Activated CD4-positive, alpha-beta T cell treated with anti-CD3 and anti-CD28 coated beads for 36 hours (primary cell): ENCODE results near the gene IFNA16. TPM values are rescaled to one million over a fixed set of nuclear protein-coding genes. Genes with fewer than 3 reads are reported as not detected.
A peak's percentile ranks its signal among the peaks of the same experiment; 100 is the strongest.
"Not testable (repeated sequence)": the region's sequence is repeated elsewhere in the genome, so short reads cannot be mapped to it uniquely, and the experiment has no call there.

Experiments
- ATAC-seq: fragments of 200-7000 bp; cut with Tn5 transposase; one replicate; pipeline ENCODE4 v1.10.0; 2021; ENCODE audit warnings: mild to moderate bottlenecking, moderate library complexity
- CTCF ChIA-PET: fragments of 350-600 bp; sonication (Branson Sonifier 250); formaldehyde crosslinking; loops from one replicate; lab custom pipeline; 2021; ENCODE audit warnings: antibody characterized with exemption; lab: Charles Lee
- POLR2A ChIA-PET: fragments of 350-600 bp; sonication (Branson Sonifier 250); formaldehyde crosslinking; loops from one replicate; lab custom pipeline; 2021; ENCODE audit warnings: antibody characterized with exemption, inconsistent platforms; lab: Charles Lee
- DNase-seq: peaks from one replicate; pipeline ENCODE4 v3.0.0-alpha.2; 2020
- H3K27ac Mint-ChIP-seq: one replicate; pipeline ENCODE4 v1.8.0; 2021; ENCODE audit warnings: mixed read lengths
- H3K27me3 Mint-ChIP-seq: one replicate; pipeline ENCODE4 v1.8.0; 2021; ENCODE audit warnings: mixed read lengths
- H3K36me3 Mint-ChIP-seq: one replicate; pipeline ENCODE4 v1.8.0; 2021; ENCODE audit warnings: low read depth, mixed read lengths
- H3K4me1 Mint-ChIP-seq: one replicate; pipeline ENCODE4 v1.8.0; 2021; ENCODE audit warnings: mixed read lengths
- H3K4me3 Mint-ChIP-seq: one replicate; pipeline ENCODE4 v1.8.0; 2021; ENCODE audit warnings: mild to moderate bottlenecking, moderate library complexity, mixed read lengths
- H3K9me3 Mint-ChIP-seq: one replicate; pipeline ENCODE4 v1.8.0; 2021; ENCODE audit warnings: low read depth, mixed read lengths
- intact Hi-C, 2 experiments: fragments of 100-400 bp; cut with DNase I in 1 of 2; cut with micrococcal nuclease in 1 of 2; formaldehyde crosslinking; loops; one replicate each; pipeline versions ENCODE4 v1.14.2 to v1.15.1; 2022 to 2024; cut with DNase I, micrococcal nuclease
- total RNA-seq, 2 experiments: library from RNA; stranded (reverse); gene quantifications; one replicate each; pipeline ENCODE4 v1.2.3, GENCODE V29; 2021

Gene IFNA16
- not detected for total RNA-seq

DNA sequence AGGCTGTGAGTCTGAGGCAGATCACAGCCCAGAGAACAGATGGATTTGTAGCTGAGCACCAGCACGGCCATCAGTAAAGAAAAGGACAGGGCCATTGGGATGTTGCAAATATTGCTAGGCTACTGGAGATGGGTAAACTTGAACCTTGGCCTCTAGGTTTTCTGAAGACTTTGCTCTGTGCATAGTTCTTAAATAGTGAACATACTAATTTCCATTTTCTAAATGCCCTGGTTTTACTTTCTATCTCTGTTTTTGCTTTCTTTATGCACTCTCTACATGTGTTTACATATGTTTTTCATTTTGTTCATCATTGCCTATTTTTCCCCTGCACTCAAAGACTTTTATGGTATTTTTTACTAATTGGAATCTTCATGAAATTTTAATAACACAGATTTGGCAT is at the start of gene IFNA16:
IFNA16 (minus strand) TSS at position 101 of the 400 bp plus-strand sequence; CDS start at position 95, 6 bp downstream.
- H3K4me3 Mint-ChIP-seq, H3K36me3 Mint-ChIP-seq, POLR2A ChIA-PET, H3K4me1 Mint-ChIP-seq, H3K27ac Mint-ChIP-seq, ATAC-seq, H3K9me3 Mint-ChIP-seq, DNase-seq, intact Hi-C loops: not testable (repeated sequence)
- CTCF ChIA-PET = interaction anchor here (1.2 to 1.6 kb wide), 3 partner anchors 11 to 35 kb away, joined by 4 to 5 read pairs (median 5); no protein-coding TSS in a partner anchor
- H3K27me3 Mint-ChIP-seq = peaks cover 23% of the 10 kb centered on the region

DNA sequence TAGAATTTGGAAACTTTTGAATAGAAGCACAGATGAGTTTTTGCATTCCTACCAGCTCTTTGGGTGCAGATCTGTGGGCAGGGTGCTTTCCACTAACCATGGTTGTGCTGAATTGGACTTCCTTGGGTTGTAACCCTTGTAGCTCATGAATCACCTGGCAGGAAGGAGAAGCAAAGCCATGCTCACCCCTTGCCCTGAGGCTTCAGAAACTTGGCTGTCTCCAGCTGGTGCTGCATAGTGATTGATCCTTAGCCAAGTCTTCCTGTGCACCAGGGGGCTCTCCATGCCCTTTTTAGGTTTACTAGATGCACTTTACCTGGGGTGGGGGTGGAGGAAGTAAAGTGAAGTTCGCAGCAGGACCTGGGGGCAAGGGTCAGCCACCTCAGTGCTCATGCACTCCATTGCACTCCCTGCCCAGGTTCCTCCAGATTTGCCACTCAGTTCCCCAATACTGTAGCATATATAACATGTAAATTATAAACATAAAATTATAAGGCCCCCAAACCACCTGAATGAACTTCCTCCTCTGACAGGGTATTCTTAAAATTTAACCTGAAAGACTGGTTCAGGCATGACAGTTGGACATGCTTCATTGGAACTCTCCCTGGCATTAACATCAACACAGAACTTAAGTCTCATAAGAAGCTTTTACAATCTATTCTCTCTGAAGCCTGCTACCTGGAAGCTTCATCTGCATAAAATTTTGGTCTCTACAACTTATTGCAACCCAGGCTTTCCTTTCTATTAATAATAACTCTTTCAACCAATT is 48.5 kb upstream of the IFNA16 start:
- H3K4me1 Mint-ChIP-seq = no peaks in the 10 kb centered on the region
- CTCF ChIA-PET = interaction anchor here (0.7 to 1.4 kb wide), 3 partner anchors 14 to 52 kb away, joined by 3 read pairs; no protein-coding TSS in a partner anchor
- no peak for ATAC-seq
- H3K9me3 Mint-ChIP-seq = no peaks in the 10 kb centered on the region
- H3K27ac Mint-ChIP-seq = no peak overlapping the region
- no peak overlapping the region for H3K4me3 Mint-ChIP-seq
- no peak for DNase-seq
- no peaks in the 10 kb centered on the region for H3K36me3 Mint-ChIP-seq
- intact Hi-C loops = no loop called here
- POLR2A ChIA-PET = interaction anchor here (0.6 kb wide), 1 partner anchor 182 kb away, joined by 4 read pairs; no protein-coding TSS in a partner anchor
- H3K27me3 Mint-ChIP-seq = peaks cover 2% of the 10 kb centered on the region

DNA sequence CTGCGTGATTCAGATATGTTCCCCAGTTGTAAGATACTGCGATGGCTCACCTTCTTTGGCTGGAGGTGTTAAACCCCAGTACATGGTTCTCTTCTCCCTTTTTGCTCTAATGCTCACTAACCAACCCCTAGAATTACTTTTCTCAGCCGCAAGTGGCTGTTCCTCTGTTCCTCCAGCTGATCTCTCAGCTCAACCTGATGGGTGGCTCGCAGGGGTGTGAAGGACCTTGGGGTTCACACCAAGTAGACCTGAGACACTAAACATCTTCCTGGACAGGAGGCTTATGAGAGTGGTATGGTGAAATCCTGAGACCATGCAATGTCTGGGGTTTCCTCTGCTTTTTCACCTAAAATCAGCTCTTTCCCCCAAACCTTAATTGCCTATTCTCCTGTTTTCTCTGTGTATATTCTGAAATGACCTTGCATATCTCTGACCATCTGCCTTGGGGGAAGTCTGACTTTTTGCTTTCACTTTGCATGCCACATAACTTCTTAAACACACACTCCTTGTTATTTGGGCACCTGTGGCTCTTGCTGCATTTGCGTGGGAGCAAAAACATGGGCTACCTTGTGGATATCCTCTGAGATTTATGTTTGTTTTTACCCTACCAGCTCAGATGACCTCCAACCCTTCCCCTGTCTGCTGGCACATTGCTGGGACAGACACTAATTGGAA is 38.6 kb upstream of the IFNA16 start:
- Mint-ChIP-seq H3K36me3 (no peaks in the 10 kb centered on the region), H3K4me1 (peaks cover 4% of the 10 kb centered on the region), H3K4me3 (no peak overlapping the region), H3K27ac (no peak overlapping the region), H3K27me3 (peaks cover 4% of the 10 kb centered on the region), H3K9me3 (no peaks in the 10 kb centered on the region)
- CTCF ChIA-PET = no interaction called here
- POLR2A ChIA-PET = no interaction called here
- no peak for ATAC-seq
- DNase-seq = no peak
- intact Hi-C loops = no loop called here

DNA sequence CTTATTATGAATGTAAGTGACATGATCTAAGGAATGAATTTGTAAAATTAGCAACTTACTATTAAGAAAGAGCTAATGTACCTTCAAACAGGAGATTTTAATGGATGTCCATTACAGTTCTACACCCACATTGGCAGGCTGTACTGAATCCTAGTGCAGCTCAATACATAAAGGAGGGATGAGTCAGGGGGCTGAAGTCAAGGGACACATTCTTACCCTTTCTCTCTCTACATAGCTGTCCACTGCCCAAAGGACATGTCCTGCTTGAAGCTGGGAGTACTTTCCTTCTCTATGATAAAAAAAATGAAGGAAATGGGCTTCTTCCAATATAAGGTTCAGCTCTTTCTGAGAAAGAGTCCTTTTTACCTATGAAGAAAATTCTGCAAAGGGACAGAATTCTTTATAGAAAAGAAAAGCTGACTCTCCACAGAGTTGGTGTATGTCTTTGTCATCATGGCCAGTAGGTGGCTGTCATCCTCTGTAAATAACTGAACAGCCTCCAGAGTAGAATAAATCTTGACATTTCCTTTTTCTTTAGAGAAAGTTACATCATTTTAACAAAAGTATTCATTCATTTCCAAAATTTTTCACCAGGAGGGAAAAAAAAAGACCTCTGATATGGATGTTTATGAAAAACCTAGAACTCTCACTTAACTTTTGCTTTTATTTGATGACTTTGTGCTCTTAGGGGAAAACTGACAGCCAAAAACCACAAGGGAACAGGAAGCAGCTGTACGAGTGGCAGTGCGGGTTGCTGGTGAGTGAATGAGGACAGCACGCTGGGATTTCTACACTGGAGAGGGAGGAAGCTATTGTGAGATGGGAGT is 35.8 kb upstream of the IFNA16 start:
- no peaks in the 10 kb centered on the region for H3K9me3 Mint-ChIP-seq
- peak; percentile 30 for DNase-seq
- no peaks in the 10 kb centered on the region for H3K36me3 Mint-ChIP-seq
- intact Hi-C loops = no loop called here
- H3K4me3 Mint-ChIP-seq = no peak overlapping the region
- peaks cover 4% of the 10 kb centered on the region for H3K4me1 Mint-ChIP-seq
- ATAC-seq = peak; percentile 72
- peaks cover 4% of the 10 kb centered on the region for H3K27me3 Mint-ChIP-seq
- CTCF ChIA-PET = interaction anchor here (0.7 to 2.5 kb wide), 16 partner anchors 8 to 456 kb away, joined by 3 to 8 read pairs (median 5); partner anchors contain the start of gene IFNA16
- no peak overlapping the region for H3K27ac Mint-ChIP-seq
- POLR2A ChIA-PET = no interaction called here

DNA sequence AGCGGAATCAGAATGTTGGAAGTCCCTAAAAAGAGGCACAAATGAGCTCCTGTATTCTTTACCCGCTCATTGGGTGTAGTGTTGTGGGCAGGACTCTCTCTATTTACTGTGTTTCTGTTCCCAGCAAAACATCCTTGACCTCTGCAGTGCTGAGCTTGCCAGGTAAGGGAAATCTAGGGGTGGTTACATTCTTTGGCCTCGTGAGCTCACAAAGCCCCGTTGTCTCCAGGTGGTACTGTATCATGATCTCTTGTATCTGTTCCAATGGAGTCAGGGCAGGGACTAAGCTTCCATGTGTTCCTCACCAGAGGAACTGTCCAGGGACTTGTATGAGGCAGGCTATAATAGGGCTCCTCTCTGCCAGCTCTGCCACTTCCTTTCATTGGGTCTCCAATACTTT is 34.5 kb upstream of the IFNA16 start:
- no peak for ATAC-seq
- ChIA-PET CTCF (interaction anchor here (0.6 to 2.5 kb wide), 14 partner anchors 8 to 250 kb away, joined by 3 to 6 read pairs (median 3); partner anchors contain the start of genes IFNA14 and IFNA16), POLR2A (no interaction called here)
- intact Hi-C loops = no loop called here
- Mint-ChIP-seq H3K9me3 (no peaks in the 10 kb centered on the region), H3K27me3 (no peaks in the 10 kb centered on the region), H3K27ac (no peak overlapping the region), H3K4me3 (no peak overlapping the region), H3K4me1 (peaks cover 4% of the 10 kb centered on the region), H3K36me3 (no peaks in the 10 kb centered on the region)
- DNase-seq = no peak

DNA sequence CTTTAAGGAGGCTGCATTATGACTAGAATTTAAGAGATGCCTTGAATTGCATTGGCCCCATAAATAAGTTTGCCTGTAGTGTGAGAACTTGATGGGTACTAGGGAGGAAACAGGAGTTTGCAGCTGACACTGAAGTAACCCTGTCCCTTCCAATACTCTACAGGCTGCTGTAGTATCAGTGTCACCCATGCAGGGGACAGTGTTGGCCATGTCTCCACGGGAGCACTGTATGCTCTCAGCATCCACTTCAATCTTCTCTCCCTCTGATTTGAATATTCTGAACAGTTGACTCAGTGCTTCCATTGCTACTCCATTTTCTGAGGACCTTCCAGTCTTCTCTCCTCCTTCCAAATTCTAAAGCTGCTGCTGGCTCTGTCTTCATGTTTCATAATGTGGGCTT is 34.1 kb upstream of the IFNA16 start:
- POLR2A ChIA-PET = no interaction called here

DNA sequence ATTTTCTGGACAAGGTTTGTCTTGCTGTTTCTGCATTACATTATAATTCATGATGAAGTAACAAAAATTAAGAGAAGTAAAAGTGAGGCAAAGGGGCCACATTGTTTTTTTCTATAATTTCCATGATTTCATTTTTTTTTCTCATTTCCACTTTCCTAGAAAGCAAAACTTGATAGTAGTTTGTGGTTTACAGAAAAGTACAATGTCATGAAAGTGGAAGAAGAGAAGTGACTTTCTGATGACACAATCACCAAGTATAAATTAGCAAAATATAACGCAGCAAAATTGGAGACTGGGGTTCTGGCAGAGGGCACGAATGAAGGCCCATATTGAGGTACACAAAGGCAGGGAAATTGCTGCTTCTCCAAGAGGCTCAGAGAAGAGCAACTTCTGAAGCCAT is 27.7 kb upstream of the IFNA16 start:
- Mint-ChIP-seq H3K9me3 (no peaks in the 10 kb centered on the region), H3K4me3 (no peak overlapping the region), H3K27ac (no peak overlapping the region), H3K4me1 (no peaks in the 10 kb centered on the region), H3K27me3 (no peaks in the 10 kb centered on the region), H3K36me3 (no peaks in the 10 kb centered on the region)
- no peak for ATAC-seq
- CTCF ChIA-PET = interaction anchor here (2.2 kb wide), 1 partner anchor 9 kb away, joined by 4 read pairs; no protein-coding TSS in a partner anchor
- intact Hi-C loops = no loop called here
- POLR2A ChIA-PET = no interaction called here
- DNase-seq = no peak

More for the DNA sequence above, 34.1 kb upstream of the IFNA16 start:
- no peak for ATAC-seq
- Mint-ChIP-seq H3K4me1 (peaks cover 4% of the 10 kb centered on the region), H3K36me3 (no peaks in the 10 kb centered on the region), H3K4me3 (no peak overlapping the region), H3K27me3 (no peaks in the 10 kb centered on the region), H3K27ac (no peak overlapping the region), H3K9me3 (no peaks in the 10 kb centered on the region)
- DNase-seq = no peak
- CTCF ChIA-PET = interaction anchor here (0.6 to 2.5 kb wide), 9 partner anchors 11 to 251 kb away, joined by 3 to 6 read pairs (median 3); partner anchors contain the start of gene IFNA14
- intact Hi-C loops = no loop called here

DNA sequence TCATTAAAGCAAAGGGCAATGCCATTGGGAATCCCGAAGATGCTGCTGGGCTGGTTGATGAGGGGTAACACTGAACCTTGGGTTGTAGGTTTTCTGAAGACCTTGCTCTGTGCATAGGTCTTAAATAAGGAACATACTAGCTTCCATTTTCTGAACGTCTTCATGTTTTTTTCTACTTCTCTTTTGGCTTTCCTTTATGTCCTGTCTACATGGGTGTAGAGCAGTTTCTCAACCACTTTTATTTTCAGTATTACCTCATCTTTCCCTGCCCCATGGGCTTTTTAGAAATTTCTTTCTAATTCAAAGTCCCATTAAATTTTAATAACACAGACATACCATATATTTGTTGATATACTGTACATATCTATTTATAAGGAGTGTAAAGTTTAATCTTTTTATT is 22.8 kb upstream of the IFNA16 start, which contains the start of gene IFNA14:
IFNA14 (minus strand) TSS at position 95 of the 400 bp plus-strand sequence; CDS start at position 25, 70 bp downstream.
- Mint-ChIP-seq H3K4me1 (peaks cover 10% of the 10 kb centered on the region), H3K4me3 (no peak within 1 kb of the TSS), H3K27ac (no peak within 1 kb of the TSS), H3K9me3 (no peaks in the 10 kb centered on the region), H3K27me3 (peaks cover 7% of the 10 kb centered on the region), H3K36me3 (no peaks in the 10 kb centered on the region)
- DNase-seq (no peak), ATAC-seq (no peak)
- CTCF ChIA-PET = interaction anchor here (0.6 to 1.4 kb wide), 3 partner anchors 10 to 772 kb away, joined by 3 read pairs; no protein-coding TSS in a partner anchor
- intact Hi-C loops = loop anchor here (5.0 to 10.0 kb wide), 3 partner anchors 77 to 547 kb away; no protein-coding TSS in a partner anchor
- POLR2A ChIA-PET = no interaction called here

DNA sequence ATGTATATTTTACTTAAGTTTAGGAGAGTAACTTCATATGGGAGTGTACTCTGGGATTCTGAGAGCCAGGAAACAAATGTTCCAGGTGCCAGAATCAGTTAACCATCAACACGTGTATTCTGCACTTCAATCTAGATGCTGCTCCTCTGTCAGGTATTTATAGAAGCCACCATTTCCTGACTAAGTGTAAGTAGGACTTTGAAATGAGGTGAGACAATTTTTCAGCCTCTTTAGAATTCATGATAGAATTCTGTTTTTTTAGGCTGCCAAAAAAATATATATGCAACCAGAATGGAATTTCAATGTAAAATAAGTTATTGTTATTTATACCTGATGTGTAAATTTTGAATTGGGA is 19.2 kb upstream of the IFNA16 start:
- H3K4me3 Mint-ChIP-seq = peak overlapping the region; percentile 11
- CTCF ChIA-PET = interaction anchor here (0.6 to 2.1 kb wide), 16 partner anchors 8 to 219 kb away, joined by 3 to 8 read pairs (median 4); no protein-coding TSS in a partner anchor
- ATAC-seq, H3K27me3 Mint-ChIP-seq, H3K27ac Mint-ChIP-seq, POLR2A ChIA-PET, DNase-seq, H3K9me3 Mint-ChIP-seq, H3K36me3 Mint-ChIP-seq: not testable (repeated sequence)
- intact Hi-C loops = loop anchor here (5.0 to 10.0 kb wide), 3 partner anchors 81 to 551 kb away; no protein-coding TSS in a partner anchor
- peaks cover 10% of the 10 kb centered on the region for H3K4me1 Mint-ChIP-seq

DNA sequence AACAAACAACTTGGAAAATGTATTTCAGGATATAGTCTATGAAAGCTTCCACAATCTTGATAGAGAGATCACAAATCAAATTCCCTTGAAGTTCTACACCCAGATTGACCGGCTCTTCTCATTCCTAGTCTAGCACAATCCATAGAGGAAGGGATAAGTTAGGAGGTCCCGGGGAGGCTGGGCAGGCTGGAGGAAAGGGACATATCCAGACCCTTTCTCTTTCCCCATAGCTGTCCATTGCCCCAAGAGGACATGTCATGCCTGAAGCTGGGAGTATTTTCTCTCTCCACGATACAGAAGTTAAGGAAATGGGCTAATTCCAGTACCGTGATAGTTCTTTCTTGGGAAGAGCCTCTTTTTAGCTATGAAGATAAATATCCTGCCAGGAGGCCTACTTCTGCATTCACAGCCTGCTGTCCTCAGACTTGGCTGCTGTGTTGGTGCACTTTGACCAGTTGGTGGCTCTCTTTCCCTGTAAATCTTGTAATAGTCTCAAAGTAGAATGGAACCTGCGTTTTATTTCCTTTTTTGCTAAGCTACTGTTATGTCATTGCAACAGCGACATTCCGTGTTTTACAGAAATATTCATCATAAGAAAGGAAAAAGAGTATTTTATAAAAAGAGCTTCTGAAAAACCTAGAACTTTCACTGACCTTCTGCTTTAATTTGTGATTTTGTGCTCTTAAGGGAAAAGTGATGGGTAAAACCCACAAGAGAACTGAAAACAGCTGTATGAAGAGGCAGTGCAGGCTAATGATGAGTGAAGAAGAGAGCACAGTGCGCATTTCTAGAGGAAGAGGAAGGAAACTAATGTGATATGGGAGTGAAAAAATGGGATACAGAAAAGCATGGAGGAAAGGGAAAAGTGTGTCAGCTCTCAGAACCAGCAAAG is 18.6 kb upstream of the IFNA16 start:
- intact Hi-C loops = loop anchor here (1.0 to 10.0 kb wide), 5 partner anchors 82 to 554 kb away; no protein-coding TSS in a partner anchor
- H3K9me3 Mint-ChIP-seq, H3K36me3 Mint-ChIP-seq, POLR2A ChIA-PET, H3K27ac Mint-ChIP-seq, H3K27me3 Mint-ChIP-seq: not testable (repeated sequence)
- H3K4me1 Mint-ChIP-seq = peaks cover 10% of the 10 kb centered on the region
- CTCF ChIA-PET = interaction anchor here (0.6 to 2.1 kb wide), 17 partner anchors 9 to 220 kb away, joined by 3 to 8 read pairs (median 4); no protein-coding TSS in a partner anchor
- DNase-seq (peak; percentile 52), ATAC-seq (peak; percentile 77)
- peak overlapping the region; percentile 11 for H3K4me3 Mint-ChIP-seq
